GM12873 (cell line): ENCODE measurements around the gene KDM4C.

ENCODE experiments used
- CTCF ChIP-seq: IDR thresholded peaks from 2 replicates; pipeline ENCODE4 v1.5.1; 2012; ENCODE audit warnings: low read depth, mild to moderate bottlenecking, moderate library complexity, low read length, control low read depth; ENCODE audit not compliant: insufficient read depth; ENCODE audit errors: missing control alignments

Gene KDM4C

GRCh38 chr9:6927838-6928237, 170.1 kb downstream of the KDM4C start:
- no peak for TF ChIP-seq CTCF

GRCh38 chr9:6928863-6929262, 171.1 kb downstream of the KDM4C start:
- TF ChIP-seq CTCF, result no peak

GRCh38 chr9:6929441-6930215, 171.9 kb downstream of the KDM4C start:
- no peak for TF ChIP-seq CTCF

- no peak for TF ChIP-seq CTCF
These were observed 173.1 kb downstream of the KDM4C start for GRCh38 chr9:6930827-6931226.

- TF ChIP-seq CTCF, result no peak
These were observed 174.1 kb downstream of the KDM4C start for GRCh38 chr9:6931913-6932312.

- TF ChIP-seq CTCF, result no peak
These were observed 178.3 kb downstream of the KDM4C start for GRCh38 chr9:6936103-6936502.

GRCh38 chr9:6937209-6937608, 179.4 kb downstream of the KDM4C start:
- TF ChIP-seq CTCF, result no peak
